Heart left ventricle (tissue), 13 donors: Measurements from ENCODE around the gene POLR2C.

Experiments used
- POLR2A ChIP-seq, 2 donors: fragments of 450-650 bp; IDR thresholded peaks; one replicate each; pipeline ENCODE4 v1.6.1; 2017; ENCODE audit warnings: antibody characterized with exemption in 2 of 2, mild to moderate bottlenecking in 2 of 2, moderate library complexity in 2 of 2
- TF ChIP-seq, protein P1 (sequence below), 12 donors: fragments of 200-600 bp; sonication (generic) in 4 of 12; IDR thresholded peaks; one replicate each; pipeline versions ENCODE4 v1.5.0 to v1.8.0; 2018 to 2022; ENCODE audit warnings: antibody characterized with exemption in 12 of 12, mild to moderate bottlenecking in 5 of 12
- donor health status: ischemic (EF 13 %, LVEDD 7.1; RV severe dilation, severe dysfunction).
- donor health status: DM: no; HTN: yes; CAD: no.
- donor health status: DM: no; HTN: no; CAD: no.
- donor health status: ischemic (EF 25% LVEDD 6.9; RV normal size, moderate dysfunction).
- donor health status: ischemic (EF 25% LVEDD 5.7; RV mildly dilated, moderate dysfunction).
- donor health status: ischemic (EF 35%, LVEDD 5.7; RV mildly dilated, moderate dysfunction).
- donor health status: nonischemic (EF 11% LVEDD 7.7; RV severe dilation, severe dysfunction).
- donor health status: DM: yes; HTN: yes; CAD: no.
- donor health status: PGD.
- donor health status: ischemic (EF 29% LVEDD 5.4; RV normal size, mild dysfunction).
- donor health status: nonischemic (EF 23%, LVEDD 6.1; RV moderate dilation, normal function).

DNA sequence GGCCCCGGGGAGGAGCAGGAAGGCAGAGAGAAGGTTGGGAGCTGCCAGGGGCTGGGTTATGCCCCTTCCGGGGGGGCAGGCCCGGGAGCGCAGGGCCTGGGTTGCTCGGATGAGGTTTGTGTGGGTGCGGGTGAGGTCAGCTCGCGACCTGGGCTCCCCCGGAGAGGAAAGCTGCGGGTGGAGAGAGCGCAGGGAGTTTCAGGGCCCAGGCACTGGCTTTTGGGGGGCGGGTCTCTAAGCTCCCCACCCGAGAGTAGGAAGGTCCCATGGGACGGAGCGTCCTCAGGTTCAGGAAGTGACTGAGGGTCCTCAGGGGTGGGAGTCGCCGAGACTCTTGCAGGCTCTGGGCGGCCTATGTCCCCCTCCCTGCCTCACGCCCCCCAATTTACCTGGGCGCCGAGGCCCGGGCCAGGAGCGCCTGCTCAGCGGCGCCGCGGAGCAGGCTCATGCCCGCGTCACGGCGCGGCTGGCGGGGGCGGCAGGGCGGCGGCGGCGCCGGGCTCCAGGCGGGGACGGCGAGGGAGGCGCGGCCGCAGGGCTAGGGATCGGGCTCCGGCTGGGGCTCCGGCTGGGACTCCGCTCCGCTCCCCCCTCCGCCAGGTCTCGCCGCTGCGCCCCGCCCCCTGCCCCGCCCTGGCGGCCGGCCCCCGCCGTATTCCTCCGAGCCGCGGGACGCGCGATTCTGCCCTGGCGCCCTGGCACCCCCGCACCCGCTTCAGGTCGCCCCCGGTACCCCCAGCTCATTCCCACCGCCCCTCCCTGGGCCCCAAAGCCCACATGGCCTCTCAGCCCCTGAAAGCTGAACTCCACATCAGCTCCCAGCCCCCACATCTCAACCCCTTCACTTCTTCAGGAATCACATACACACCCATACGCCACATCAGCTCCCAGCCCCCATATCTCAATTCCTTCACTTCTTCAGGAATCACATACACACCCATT lies 23.7 kb downstream of the POLR2C start, which contains the start of gene DOK4:
- TF ChIP-seq, protein P1, sequence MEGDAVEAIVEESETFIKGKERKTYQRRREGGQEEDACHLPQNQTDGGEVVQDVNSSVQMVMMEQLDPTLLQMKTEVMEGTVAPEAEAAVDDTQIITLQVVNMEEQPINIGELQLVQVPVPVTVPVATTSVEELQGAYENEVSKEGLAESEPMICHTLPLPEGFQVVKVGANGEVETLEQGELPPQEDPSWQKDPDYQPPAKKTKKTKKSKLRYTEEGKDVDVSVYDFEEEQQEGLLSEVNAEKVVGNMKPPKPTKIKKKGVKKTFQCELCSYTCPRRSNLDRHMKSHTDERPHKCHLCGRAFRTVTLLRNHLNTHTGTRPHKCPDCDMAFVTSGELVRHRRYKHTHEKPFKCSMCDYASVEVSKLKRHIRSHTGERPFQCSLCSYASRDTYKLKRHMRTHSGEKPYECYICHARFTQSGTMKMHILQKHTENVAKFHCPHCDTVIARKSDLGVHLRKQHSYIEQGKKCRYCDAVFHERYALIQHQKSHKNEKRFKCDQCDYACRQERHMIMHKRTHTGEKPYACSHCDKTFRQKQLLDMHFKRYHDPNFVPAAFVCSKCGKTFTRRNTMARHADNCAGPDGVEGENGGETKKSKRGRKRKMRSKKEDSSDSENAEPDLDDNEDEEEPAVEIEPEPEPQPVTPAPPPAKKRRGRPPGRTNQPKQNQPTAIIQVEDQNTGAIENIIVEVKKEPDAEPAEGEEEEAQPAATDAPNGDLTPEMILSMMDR (IDR thresholded peaks at IDR 0.05): no peak
- TF ChIP-seq POLR2A (IDR thresholded peaks at IDR 0.05): no peak
